GM12878 (cell line): ENCODE data around the gene NEURL3. TPM values are rescaled to one million over a fixed set of nuclear protein-coding genes. Genes with fewer than 3 reads are reported as not detected.

ENCODE experiments used
- ATAC-seq: fragments of 200-7000 bp; cut with Tn5 transposase; 3 replicates; pipeline ENCODE4 v1.9.1; 2020; ENCODE audit warnings: mild to moderate bottlenecking, moderate library complexity
- BruUV-seq: library from RNA; stranded (reverse); fragments of 400-500 nt; replicated peaks from 2 replicates; lab custom pipeline; 2021; lab: Mats Ljungman, UMichigan
- CTCF ChIA-PET: fragments of 300-600 bp; sonication (Branson Sonifier 250); formaldehyde crosslinking; extraction: SDS; loops from one replicate; lab custom pipeline; 2021; ENCODE audit warnings: inconsistent platforms; lab: Yijun Ruan, JAX
- POLR2A ChIA-PET: fragments of 350-600 bp; formaldehyde crosslinking; extraction: SDS; loops from one replicate; lab custom pipeline; 2021; ENCODE audit warnings: inconsistent platforms; lab: Charles Lee
- RAD21 ChIA-PET: fragments of 300-600 bp; sonication (Branson Sonifier 250); formaldehyde crosslinking; loops from one replicate; lab custom pipeline; 2023; ENCODE audit warnings: antibody characterized with exemption; ENCODE audit not compliant: unreplicated experiment; lab: Charles Lee
- SMC1A ChIA-PET: fragments of 300-600 bp; sonication (Branson Sonifier 250); formaldehyde crosslinking; loops from one replicate; lab custom pipeline; 2023; ENCODE audit not compliant: unreplicated experiment, uncharacterized antibody; lab: Charles Lee
- DNase-seq: peaks from one replicate; pipeline ENCODE4 v3.0.0-alpha.2; 2011; ENCODE audit warnings: low read depth, low spot score
- FAIRE-seq: peaks from 3 replicates; lab custom pipeline; 2011; peaks lifted over from hg19 to GRCh38; lab: Jason Lieb, UNC
- H2AFZ ChIP-seq: 2 replicates; pipeline ENCODE4 v1.6.0; 2011; ENCODE audit warnings: low read depth, low read length, control low read depth; ENCODE audit not compliant: control insufficient read depth
- H3K27ac ChIP-seq: 2 replicates; pipeline ENCODE4 v1.5.1; 2011; ENCODE audit warnings: control low read depth; ENCODE audit not compliant: control insufficient read depth, insufficient read depth
- H3K27me3 ChIP-seq, 2 experiments: replicated peaks in 1 of 2; 2 replicates each; pipeline versions ENCODE4 v1.6.0 to v1.6.1; 2011; ENCODE audit warnings: low read length in 1 of 2; ENCODE audit not compliant: control insufficient read depth in 2 of 2, insufficient read depth in 2 of 2
- H3K36me3 ChIP-seq, 2 experiments: 2 replicates each; pipeline ENCODE4 v1.5.1; 2011; ENCODE audit warnings: low read length in 1 of 2; ENCODE audit not compliant: control insufficient read depth in 2 of 2, insufficient read depth in 2 of 2
- H3K4me1 ChIP-seq: 2 replicates; pipeline ENCODE4 v1.6.1; 2011; ENCODE audit warnings: mild to moderate bottlenecking, low read length, moderate library complexity, mixed read lengths; ENCODE audit not compliant: control insufficient read depth, insufficient read depth
- H3K4me2 ChIP-seq: 2 replicates; pipeline ENCODE4 v1.6.0; 2011; ENCODE audit warnings: control low read depth; ENCODE audit not compliant: control insufficient read depth, insufficient read depth
- H3K4me3 ChIP-seq: fragments of 200-600 bp; sonication (generic); 2 replicates; pipeline ENCODE4 v1.5.1; 2016
- H3K79me2 ChIP-seq: 2 replicates; pipeline ENCODE4 v1.6.0; 2011; ENCODE audit warnings: low read length; ENCODE audit not compliant: control insufficient read depth, insufficient read depth
- H3K9ac ChIP-seq: 2 replicates; pipeline ENCODE4 v1.8.0; 2011; ENCODE audit warnings: low read length, control low read depth, mixed read lengths; ENCODE audit not compliant: control insufficient read depth, insufficient read depth
- H3K9me3 ChIP-seq: replicated peaks from 3 replicates; pipeline ENCODE4 v1.5.1; 2011; ENCODE audit warnings: mild to moderate bottlenecking, low read length; ENCODE audit not compliant: control insufficient read depth, insufficient read depth
- H4K20me1 ChIP-seq: 2 replicates; pipeline ENCODE4 v1.6.0; 2011; ENCODE audit not compliant: control insufficient read depth, insufficient read depth
- BACH1 ChIP-seq: fragments of 450-650 bp; IDR thresholded peaks from 2 replicates; pipeline ENCODE4 v1.6.1; 2017; ENCODE audit warnings: mild to moderate bottlenecking, borderline replicate concordance
- GATAD2B ChIP-seq: fragments of 450-650 bp; conservative IDR thresholded peaks from 2 replicates; pipeline ENCODE4 v1.6.1; 2017; ENCODE audit warnings: low read depth, mild to moderate bottlenecking, moderate library complexity
- IKZF1 ChIP-seq: fragments of 450-650 bp; conservative IDR thresholded peaks from 2 replicates; pipeline ENCODE4 v1.6.1; 2017; ENCODE audit warnings: antibody characterized with exemption, mild to moderate bottlenecking
- IRF3 ChIP-seq: fragments of 450-650 bp; IDR thresholded peaks from 2 replicates; pipeline ENCODE4 v1.6.1; 2014; ENCODE audit warnings: mild to moderate bottlenecking
- MEF2B ChIP-seq: fragments of 450-650 bp; IDR thresholded peaks from 2 replicates; pipeline ENCODE4 v1.6.1; 2018; ENCODE audit warnings: mild to moderate bottlenecking, moderate library complexity; ENCODE audit not compliant: partially characterized antibody, poor library complexity, severe bottlenecking
- NKRF ChIP-seq: fragments of 450-650 bp; conservative IDR thresholded peaks from 2 replicates; pipeline ENCODE4 v1.6.1; 2017; ENCODE audit warnings: mild to moderate bottlenecking, moderate library complexity
- WRNIP1 ChIP-seq: IDR thresholded peaks from 2 replicates; pipeline ENCODE4 v1.6.1; 2011; ENCODE audit warnings: low read depth, low read length, improper control_type of control experiment, borderline replicate concordance
- WGBS: methylation state at CpG from one replicate; pipeline ENCODE4 v1.1.6; 2016; ENCODE audit warnings: low lambda C conversion rate; ENCODE audit not compliant: insufficient replicate concordance, insufficient coverage; ENCODE audit errors: missing lambda C conversion rate; 5-methylcytosine and 5-hydroxymethylcytosine counted together
- in situ Hi-C: fragments of 300-500 bp; cut with MboI; formaldehyde crosslinking; loops from 9 replicates; pipeline ENCODE4 v1.14.3; 2018; ENCODE audit warnings: mixed read lengths
- intact Hi-C: fragments of 100-400 bp; cut with micrococcal nuclease; formaldehyde crosslinking; loops from one replicate; pipeline ENCODE4 v1.14.2; 2022; ENCODE audit not compliant: unreplicated experiment
- polyA plus RNA-seq, 11 experiments: library from polyadenylated mRNA; depleted of rRNA in 4 of 11; unstranded in 6 of 11; stranded (reverse) in 5 of 11; fragments of >200 nt; fragmentation: Nextera tagmentation in 4 of 11; fragmentation: Illumina TruSeq in 1 of 11; extraction: Ambion mirVana in 4 of 11; extraction: Trizol in 1 of 11; gene quantifications; 1 replicate in 1 of 11; 2 replicates in 10 of 11; pipeline versions ENCODE4 v1.2.1 to v1.2.3, GENCODE V29; 2011 to 2016; ENCODE audit warnings: inconsistent platforms in 2 of 11, missing spikeins in 2 of 11, low read depth in 1 of 11
- total RNA-seq, 4 experiments: library from RNA; depleted of rRNA in 3 of 4; stranded (reverse); fragments of >200 nt in 3 of 4; fragmentation: Illumina TruSeq in 1 of 4; extraction: Trizol in 1 of 4; gene quantifications; 2 replicates each; pipeline versions ENCODE4 v1.2.1 to v1.2.3, GENCODE V29; 2013 to 2021

The NEURL3 gene
- total and polyA plus RNA-seq, 10 of the 15 experiments (the other 5 are each of a cell fraction or from before 2014, with no cell fraction given) = 0.03 to 6.3 (median 0.47) TPM

GRCh38 chr2:96502891-96503636 lies 2.1 kb downstream of the NEURL3 start:
- H3K36me3 ChIP-seq = no peaks in the 10 kb centered on the region
- ChIA-PET CTCF (interaction anchor here (1.0 to 13.0 kb wide), 4 partner anchors 11 to 510 kb away, joined by 3 to 307 read pairs (median 12); no protein-coding TSS in a partner anchor), RAD21 (no interaction called here), SMC1A (interaction anchor here (0.6 to 2.9 kb wide), 3 partner anchors 14 to 95 kb away, joined by 3 to 10 read pairs (median 4); no protein-coding TSS in a partner anchor), POLR2A (interaction anchor here (0.5 to 0.8 kb wide), 2 partner anchors 17 to 271 kb away, joined by 3 read pairs; no protein-coding TSS in a partner anchor)
- H3K9me3 ChIP-seq = no peaks in the 10 kb centered on the region
- H3K4me2 ChIP-seq = peak overlapping the region; percentile 67
- TF ChIP-seq MEF2B = peak; percentile 59
- TF ChIP-seq WRNIP1 = no peak
- TF ChIP-seq BACH1 = no peak
- TF ChIP-seq IRF3 = no peak
- TF ChIP-seq IKZF1 = no peak
- 0 out of 2 replicates have a peak, but pooled peaks have one; percentile 12 for TF ChIP-seq GATAD2B
- TF ChIP-seq NKRF = no peak
- in situ Hi-C loops = no loop called here
- H3K9ac ChIP-seq = no peak overlapping the region; the same call in 1 of the 2 replicates
- BruUV-seq = no TSS peak
- DNase-seq (no peak), FAIRE-seq (no peak), ATAC-seq (peak; percentile 26)
- H3K27ac ChIP-seq = peak overlapping the region; percentile 39
- no peaks in the 10 kb centered on the region for H3K27me3 ChIP-seq
- H3K4me1 ChIP-seq = peaks cover 37% of the 10 kb centered on the region
- no peaks in the 10 kb centered on the region for H4K20me1 ChIP-seq
- H2AFZ ChIP-seq = peak overlapping the region; percentile 77
- intact Hi-C loops = no loop called here
- 24% methylated on average over 13 of the region's 13 CpGs for WGBS
- H3K4me3 ChIP-seq = no peak overlapping the region
- H3K79me2 ChIP-seq = no peaks in the 10 kb centered on the region
